Inferior parietal cortex (tissue), 1 donor: ENCODE data around the gene FGF21.
A peak's percentile ranks its signal among the peaks of the same experiment; 100 is the strongest.

ENCODE experiments used
- DNase-seq: peaks from one replicate; pipeline ENCODE4 v3.0.0-alpha.2; 2016; ENCODE audit errors: extremely low spot score

FGF21 gene

GRCh38 chr19:48728911-48729664 is 26.2 kb upstream of the FGF21 start:
- no peak for DNase-seq

- no peak for DNase-seq
Observed at GRCh38 chr19:48731452-48731851, 23.9 kb upstream of the FGF21 start.

- DNase-seq: no peak
Observed at GRCh38 chr19:48734625-48735024, 20.7 kb upstream of the FGF21 start.

GRCh38 chr19:48735031-48735615 is 20.2 kb upstream of the FGF21 start:
- no peak for DNase-seq

- DNase-seq: no peak
Observed at GRCh38 chr19:48737360-48737998, 17.8 kb upstream of the FGF21 start.

GRCh38 chr19:48738557-48739403 is 16.5 kb upstream of the FGF21 start:
- peak; percentile 43 for DNase-seq

- no peak for DNase-seq
Observed at GRCh38 chr19:48739404-48740163, 15.7 kb upstream of the FGF21 start.

- no peak for DNase-seq
Observed at GRCh38 chr19:48740164-48740972, 15.0 kb upstream of the FGF21 start, which contains the start of gene RASIP1. Gene RASIP1, minus strand, starts transcription at chr19:48740610. Its CDS starts 328 bp downstream, at chr19:48740282.

- DNase-seq: no peak
Observed at GRCh38 chr19:48741129-48741999, 14.0 kb upstream of the FGF21 start.

GRCh38 chr19:48742096-48742495 is 13.2 kb upstream of the FGF21 start:
- no peak for DNase-seq

GRCh38 chr19:48745208-48745995 is 9.9 kb upstream of the FGF21 start:
- DNase-seq: peak; percentile 84

GRCh38 chr19:48746110-48746509 is 9.2 kb upstream of the FGF21 start:
- DNase-seq: no peak

- DNase-seq: peak; percentile 90
Observed at GRCh38 chr19:48746738-48747575, 8.4 kb upstream of the FGF21 start, which contains the start of gene IZUMO1. Gene IZUMO1, minus strand, starts transcription at chr19:48746909. Its CDS starts 1,050 bp downstream, at chr19:48745859.

- DNase-seq: no peak
Observed at GRCh38 chr19:48749571-48750198, 5.6 kb upstream of the FGF21 start.

GRCh38 chr19:48750351-48750750 is 5.0 kb upstream of the FGF21 start:
- DNase-seq: no peak

GRCh38 chr19:48750771-48751504 is 4.4 kb upstream of the FGF21 start:
- no peak for DNase-seq
